ENCODE results near the gene PRXL2B.
"Not testable (repeated sequence)": the region's sequence is repeated elsewhere in the genome, so short reads cannot be mapped to it uniquely, and the experiment has no call there.

PRXL2B gene

DNA sequence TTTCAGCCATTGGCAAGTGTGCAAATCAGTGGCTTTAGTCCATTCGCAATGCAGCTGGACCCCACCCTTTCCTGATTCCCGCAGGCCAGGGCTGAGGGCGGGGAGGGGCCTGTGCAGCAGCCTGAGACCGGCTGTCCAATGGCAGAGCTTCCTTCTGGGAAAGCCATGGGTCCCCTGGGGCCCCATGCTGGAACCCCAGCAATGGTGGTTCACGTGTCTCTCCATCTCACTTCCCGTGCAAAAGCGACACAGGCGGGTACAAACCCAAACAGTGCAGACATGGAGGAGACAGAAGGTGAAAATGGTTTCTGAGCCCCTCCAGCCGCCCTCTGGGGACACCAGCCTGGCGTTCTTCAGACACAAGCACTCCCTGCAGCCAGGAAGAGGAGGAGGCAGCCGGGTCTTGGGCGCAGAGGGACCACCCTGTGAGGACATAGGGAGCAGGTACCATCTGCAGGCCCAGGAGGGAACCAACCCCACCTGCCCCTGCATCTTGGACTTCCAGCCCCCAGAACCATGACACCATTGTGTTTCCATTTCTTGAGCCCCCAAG, 36.2 kb upstream of the PRXL2B start:
- not testable (repeated sequence) for DNase-seq (ENCODE audit: low read depth in 2 of 2)

DNA sequence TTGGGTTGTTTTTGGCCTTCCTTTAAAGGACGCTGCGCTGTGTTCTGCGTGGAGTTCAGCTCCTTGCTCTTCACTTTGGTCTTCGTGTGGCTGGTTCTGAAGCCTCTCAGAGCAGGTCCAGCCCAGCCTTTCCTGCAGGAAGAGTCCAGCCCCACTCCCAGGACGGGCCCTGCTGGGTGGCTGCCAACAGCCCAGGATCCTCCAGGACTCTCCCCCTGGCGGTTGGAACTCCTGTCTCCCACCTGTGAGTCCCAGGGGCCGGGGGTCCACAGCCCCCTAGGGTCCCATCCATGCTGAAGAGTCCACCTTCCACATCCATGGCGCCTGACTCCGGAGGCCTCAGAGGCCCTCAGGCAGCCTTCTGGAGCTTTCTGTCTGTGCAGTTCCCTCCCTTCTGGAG, 35.0 kb upstream of the PRXL2B start:
- DNase-seq (ENCODE audit: low read depth in 2 of 2), result not testable (repeated sequence)

DNA sequence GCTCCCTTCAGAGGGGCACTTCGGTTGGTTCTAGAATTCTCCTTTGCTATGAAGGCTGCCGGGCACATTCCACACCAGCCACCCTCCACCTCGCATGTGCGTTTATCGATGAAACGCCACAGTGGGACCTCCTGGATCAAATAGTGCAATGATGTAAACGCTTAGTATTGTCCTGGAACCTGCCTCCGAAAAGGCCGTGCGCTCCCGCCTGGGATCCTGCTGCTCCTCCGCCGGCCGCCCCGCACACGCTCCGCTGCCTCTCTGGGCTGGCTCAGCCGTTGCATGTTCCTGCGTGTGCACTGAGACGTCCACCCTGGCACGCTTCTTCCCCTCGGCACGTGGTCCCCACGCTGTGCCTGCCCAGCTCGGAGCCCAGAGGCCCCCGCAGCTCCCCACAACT, 34.4 kb upstream of the PRXL2B start:
- DNase-seq (ENCODE audit: low read depth in 2 of 2), result no peak

DNA sequence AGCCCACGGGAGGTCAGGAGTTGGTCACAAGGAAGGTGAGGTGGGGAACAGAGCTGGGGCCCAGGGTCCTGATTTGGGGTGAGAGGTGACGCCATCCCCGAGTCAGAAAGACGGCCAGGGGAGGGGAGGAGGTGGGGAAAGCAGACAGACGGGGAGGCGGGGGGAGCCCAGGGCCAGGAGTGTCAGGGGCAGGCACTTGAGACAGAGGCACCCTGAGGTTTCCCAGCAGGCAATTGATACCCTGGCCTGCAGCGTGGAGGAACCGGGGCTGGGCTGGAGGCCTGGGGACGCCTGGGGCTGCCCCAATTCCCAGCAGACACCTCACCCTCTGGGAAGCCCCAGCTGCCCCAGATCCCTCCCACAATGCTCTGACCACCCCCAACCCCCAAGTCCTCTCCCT, 33.5 kb upstream of the PRXL2B start:
- DNase-seq (ENCODE audit: low read depth in 2 of 2), result not testable (repeated sequence)

DNA sequence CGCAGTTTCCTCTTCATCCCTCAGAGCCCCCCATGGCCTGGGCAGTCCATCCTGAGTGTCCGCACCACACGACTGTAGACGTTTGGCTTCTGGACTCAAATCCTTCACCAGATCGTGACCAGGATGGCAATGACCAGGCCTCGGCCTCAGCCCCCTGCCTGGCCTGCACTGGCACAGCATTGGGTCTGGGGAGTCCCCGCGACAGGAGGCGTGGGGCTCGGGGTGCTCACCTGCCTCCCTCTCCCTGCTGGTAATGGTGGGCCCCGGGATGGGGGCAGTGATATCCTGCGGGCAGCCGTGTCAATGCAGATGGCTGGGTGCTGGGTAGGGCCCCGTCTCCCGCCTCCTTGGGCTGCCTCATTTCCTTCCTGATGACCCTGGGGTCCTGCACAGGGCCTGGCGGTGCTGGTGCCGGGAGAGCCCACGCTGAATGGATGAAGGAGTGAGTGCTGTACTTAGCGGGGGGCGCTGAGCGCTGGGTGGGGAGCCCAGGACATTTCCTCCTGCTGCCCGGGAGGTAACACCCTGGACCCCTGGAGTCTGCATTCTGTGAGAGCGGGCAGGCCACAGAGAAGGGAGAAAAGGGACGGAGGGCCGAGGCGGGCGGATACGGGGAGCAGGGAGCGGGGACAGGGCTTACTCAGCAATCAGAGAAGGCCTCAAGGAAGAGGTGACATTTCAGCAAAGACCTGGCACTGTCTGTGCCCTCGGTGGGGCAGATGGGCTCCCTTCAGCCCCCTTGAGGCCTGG, 32.5 kb upstream of the PRXL2B start:
- DNase-seq (ENCODE audit: low read depth in 2 of 2), result no peak

DNA sequence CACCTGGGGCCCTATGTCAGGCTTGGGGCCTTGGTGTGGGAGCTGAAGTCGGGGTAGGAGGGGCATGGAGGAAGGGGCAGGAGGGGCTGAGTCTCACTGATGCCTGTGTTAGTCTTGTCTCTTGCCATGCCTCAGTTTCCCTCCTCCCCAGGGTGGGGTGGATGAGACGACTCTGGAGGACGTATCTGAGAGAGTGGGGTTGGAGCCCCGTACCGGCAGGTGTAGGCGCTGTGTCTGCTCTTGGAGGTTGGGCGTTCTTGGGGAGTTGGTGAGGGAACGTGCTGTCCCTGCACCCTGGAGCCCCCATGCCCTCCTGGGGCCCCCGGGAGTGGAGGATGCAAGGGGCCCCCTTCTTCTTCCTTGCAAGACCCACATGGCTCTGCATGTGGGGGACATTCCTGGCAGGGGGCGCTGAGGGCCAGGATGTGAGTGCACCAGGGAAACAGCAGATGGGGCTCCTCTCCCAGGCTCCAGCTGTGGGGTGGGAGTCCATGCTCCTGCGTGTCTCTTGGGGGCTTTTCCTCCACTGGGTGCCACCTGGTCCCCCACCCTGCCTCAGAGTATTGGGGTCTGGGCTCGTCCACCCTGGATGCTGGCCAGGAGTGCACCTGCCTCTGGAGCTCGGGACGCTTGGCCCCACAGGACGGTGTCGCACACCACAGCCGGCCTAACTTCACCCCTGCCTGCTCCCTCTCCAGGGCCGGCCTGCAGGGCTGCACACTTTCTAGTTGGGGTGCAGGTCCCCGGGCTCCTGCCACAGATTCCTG, 31.8 kb upstream of the PRXL2B start:
- no peak for DNase-seq (ENCODE audit: low read depth in 2 of 2)

DNA sequence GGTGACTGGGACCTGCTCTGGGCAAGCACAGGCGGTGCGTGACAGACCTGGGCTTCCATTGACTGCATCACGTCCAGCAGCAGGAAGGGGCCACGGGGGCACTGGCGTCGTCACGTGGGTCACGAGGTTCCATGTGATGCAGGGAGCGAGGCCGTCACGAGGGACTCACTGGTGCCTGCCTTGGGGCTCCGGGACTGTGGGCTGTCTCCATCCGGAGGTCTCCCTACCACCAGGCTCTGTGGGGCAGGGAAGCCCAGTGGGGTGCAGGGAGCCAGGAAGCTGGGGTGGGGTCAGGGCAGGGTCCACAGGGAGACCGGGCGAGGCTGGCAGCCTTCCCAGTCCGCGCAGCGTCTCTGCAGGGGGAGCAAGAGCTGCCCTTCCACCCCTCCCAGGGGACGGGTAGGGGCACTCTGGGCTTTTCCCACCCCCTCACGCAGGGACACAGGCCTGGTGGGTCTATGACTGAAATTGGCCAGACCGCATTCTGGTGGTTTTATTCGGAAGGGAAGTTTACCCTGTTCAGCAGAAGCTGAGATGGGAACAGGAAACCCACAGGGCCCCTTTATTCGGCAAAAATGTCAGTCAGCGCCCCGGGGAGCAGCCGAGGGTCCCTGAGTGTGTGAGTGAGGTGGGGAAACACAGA, 30.8 kb upstream of the PRXL2B start:
- no peak for DNase-seq (ENCODE audit: low read depth in 2 of 2)

DNA sequence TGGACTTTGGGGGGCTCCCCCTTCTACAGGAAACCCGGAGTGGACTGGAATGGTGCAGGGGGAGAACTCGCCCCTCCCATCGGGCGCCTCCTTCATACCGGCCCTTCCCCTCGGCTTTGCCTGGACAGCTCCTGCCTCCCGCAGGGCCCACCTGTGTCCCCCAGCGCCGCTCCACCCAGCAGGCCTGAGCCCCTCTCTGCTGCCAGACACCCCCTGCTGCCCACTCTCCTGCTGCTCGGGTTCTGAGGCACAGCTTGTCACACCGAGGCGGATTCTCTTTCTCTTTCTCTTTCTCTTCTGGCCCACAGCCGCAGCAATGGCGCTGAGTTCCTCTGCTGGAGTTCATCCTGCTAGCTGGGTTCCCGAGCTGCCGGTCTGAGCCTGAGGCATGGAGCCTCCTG, 30.3 kb upstream of the PRXL2B start, which contains the start of gene TNFRSF14:
TSS of gene TNFRSF14 (plus strand) at position 95 of the 401 bp plus-strand sequence. CDS start at position 389, 294 bp downstream.
- DNase-seq (ENCODE audit: low read depth in 2 of 2), result no peak

DNA sequence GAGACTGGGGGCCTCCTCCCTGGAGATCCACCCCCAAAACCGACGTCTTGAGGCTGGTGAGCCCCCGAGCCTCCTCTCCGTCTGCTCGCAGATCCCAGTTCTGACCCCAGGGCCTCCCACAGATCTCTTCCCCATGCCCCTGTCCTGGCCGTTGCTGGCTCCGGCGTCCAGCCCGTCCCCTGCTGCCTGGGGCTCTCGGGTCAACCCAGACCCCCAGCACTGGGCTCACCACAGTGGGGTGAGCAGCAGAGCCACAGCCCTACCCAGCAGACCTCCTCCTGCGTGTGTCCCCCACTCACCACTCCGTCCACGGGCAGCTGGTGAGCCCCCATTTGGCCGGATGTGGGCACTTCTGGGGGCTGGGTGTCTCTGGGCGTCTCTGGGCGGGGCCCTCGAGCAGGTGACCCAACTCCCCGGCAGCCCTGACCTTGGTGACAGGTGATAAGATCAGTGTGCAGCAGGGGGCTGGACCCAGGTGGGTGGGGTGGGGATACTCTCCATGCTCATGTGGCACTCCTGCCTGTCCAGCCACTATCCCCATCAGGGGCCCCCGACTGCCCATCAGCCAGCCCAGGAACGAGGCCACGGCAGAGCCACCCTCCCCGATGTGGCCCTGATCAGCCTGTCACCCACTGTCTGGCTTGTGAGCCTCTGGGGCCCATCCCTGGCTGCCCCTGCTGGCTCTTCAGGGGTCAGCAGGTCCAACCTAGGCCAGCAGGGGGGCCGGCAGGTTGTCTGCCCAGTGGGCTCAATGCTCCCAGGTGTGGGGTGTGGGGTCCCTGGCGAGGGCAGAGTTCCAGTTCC, 29.7 kb upstream of the PRXL2B start:
- DNase-seq (ENCODE audit: low read depth in 2 of 2), result no peak

DNA sequence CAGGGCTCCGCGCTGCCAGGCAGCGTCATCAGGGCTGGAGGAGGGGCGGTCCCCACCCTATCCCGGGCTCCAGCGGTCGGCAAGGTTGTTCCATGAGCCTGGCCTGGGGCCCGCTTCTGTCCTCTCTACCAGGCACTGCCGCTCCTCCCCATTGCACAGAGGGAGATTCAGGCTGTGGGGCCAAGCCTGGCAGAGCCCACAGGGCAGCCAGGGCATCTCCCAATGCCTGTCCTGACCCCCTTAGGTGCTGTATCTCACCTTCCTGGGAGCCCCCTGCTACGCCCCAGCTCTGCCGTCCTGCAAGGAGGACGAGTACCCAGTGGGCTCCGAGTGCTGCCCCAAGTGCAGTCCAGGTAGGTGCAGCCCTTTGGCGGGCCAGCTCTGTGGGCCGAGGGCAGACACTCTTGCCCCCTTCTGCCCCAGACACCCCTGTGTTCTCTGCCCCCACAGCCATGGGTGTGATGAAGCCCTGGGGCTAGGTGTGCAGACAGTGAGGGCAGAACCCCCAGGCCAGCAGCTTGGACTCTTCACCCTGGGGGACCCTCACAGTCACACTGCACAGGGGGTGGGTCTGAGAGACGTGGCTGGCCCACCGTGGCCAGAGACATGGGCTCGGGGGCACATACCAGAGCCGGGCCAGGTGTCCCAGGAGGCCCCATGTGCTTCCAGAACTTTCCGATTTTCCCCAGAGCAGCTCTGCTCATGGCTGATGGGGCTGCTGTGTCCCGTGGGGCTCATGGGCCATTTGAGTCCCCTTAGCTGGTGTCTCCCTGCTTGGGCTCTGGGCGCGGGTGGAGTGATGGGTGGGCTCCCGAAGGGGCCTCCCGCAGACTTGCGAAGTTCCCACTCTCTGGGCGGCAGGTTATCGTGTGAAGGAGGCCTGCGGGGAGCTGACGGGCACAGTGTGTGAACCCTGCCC, 28.8 kb upstream of the PRXL2B start:
- DNase-seq (ENCODE audit: low read depth in 2 of 2), result no peak

DNA sequence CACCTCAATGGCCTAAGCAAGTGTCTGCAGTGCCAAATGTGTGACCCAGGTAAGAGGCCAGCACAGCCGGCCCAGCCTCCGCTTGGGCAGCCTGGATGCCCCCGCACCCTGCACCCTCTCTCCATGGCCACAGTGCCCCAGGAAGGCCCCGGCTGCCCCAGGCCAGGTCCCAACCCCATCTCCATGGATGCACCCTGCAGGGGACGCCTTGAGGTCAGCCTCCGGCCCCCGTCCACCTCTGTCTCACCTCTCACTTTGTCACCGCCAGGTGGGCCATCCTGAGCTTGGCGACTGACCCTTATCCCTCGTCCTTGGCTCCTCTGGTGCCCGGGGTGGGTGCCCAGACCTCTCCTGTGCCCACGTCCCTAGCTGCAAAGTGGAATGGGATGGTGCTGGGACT, 28.2 kb upstream of the PRXL2B start:
- no peak for DNase-seq (ENCODE audit: low read depth in 2 of 2)

DNA sequence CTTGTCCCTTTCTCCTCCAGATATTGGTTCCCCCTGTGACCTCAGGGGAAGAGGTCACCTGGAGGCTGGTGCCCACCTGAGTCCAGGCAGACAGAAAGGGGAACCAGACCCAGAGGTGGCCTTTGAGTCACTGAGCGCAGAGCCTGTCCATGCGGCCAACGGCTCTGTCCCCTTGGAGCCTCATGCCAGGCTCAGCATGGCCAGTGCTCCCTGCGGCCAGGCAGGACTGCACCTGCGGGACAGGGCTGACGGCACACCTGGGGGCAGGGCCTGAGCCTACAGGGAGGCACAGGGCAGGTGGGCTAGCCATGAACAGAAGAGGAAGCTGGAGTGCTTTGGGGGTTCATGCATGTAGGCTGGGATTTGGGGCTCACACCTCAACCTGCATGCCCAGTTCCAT, 27.7 kb upstream of the PRXL2B start:
- no peak for DNase-seq (ENCODE audit: low read depth in 2 of 2)

DNA sequence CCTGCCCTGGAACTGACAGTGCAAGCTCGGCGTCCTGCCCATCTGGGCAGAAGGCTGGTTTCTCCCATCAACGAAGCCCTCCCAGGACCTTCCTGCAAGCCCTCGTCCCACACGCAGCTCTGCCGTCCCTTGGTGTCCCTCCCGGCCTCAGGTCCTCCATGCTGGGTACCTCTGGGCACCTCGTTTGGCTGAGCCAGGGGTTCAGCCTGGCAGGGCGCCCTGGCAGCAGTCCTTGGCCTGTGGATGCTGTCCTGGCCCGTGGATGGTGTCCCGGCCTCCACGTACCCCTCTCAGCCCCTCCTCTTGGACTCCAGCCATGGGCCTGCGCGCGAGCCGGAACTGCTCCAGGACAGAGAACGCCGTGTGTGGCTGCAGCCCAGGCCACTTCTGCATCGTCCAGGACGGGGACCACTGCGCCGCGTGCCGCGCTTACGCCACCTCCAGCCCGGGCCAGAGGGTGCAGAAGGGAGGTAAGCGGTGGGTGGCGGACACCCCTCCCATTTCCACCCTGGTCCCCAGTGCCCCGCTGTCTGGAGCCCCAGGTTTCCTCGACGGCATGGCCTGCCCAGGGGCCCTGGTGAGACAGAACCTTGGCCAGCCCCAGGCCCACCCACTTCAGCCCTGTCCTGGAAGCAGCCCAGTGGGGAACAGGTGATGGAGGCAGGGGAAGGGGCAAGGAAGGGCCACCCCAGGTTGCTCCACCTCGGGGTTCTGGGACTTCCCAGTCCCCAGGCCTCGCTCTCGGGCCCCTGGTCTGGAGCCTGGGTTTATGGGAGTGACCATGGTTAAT, 26.9 kb upstream of the PRXL2B start:
- DNase-seq (ENCODE audit: low read depth in 2 of 2), result no peak

DNA sequence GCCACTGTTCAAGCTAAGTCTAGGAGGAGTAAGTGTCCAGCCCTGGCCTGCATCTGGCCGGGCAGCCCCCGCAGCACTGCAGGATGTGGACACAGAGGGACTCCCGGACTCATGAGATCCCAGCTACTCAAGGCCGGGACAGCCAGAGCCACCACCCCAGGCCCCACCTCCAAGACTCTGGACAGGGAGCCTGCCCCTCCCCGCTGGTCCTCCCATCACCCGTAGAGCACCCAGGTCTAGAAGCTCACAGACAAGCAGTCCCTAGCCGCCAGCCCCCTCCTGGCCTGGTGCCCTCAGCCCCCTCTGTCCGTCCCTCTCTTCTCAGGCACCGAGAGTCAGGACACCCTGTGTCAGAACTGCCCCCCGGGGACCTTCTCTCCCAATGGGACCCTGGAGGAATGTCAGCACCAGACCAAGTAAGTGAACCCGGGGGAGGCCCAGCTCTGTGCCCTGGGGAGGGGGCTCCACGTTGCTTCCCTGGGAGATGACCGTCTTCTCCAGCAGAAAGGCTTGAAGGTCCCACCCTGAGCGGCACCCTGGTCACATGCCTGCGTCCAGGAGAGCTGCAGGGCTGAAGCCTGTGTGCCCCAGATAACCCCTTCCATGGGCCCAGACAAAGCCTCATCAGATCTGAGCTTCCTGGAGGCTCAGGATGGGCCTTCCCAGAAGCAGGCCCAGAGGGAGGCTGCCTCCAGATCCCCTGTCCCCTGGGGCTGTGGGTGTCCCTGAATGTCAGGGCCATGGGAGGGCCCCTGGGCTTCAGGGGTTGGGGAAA, 26.1 kb upstream of the PRXL2B start:
- no peak for DNase-seq (ENCODE audit: low read depth in 2 of 2)

DNA sequence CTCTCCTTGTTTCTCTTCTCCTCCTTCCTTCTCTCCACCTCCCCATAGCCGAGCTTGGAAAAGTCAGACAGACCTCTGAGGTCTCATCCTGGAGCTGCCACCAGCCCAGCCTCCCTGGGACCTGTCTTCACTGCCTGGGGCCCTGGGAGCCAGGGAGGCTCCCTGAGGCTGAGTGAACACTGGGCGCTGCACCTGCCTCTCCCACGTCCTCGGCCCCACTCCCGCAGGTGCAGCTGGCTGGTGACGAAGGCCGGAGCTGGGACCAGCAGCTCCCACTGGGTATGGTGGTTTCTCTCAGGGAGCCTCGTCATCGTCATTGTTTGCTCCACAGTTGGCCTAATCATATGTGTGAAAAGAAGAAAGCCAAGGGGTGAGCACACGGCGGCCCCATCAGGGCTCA, 25.1 kb upstream of the PRXL2B start:
- no peak for DNase-seq (ENCODE audit: low read depth in 2 of 2)

DNA sequence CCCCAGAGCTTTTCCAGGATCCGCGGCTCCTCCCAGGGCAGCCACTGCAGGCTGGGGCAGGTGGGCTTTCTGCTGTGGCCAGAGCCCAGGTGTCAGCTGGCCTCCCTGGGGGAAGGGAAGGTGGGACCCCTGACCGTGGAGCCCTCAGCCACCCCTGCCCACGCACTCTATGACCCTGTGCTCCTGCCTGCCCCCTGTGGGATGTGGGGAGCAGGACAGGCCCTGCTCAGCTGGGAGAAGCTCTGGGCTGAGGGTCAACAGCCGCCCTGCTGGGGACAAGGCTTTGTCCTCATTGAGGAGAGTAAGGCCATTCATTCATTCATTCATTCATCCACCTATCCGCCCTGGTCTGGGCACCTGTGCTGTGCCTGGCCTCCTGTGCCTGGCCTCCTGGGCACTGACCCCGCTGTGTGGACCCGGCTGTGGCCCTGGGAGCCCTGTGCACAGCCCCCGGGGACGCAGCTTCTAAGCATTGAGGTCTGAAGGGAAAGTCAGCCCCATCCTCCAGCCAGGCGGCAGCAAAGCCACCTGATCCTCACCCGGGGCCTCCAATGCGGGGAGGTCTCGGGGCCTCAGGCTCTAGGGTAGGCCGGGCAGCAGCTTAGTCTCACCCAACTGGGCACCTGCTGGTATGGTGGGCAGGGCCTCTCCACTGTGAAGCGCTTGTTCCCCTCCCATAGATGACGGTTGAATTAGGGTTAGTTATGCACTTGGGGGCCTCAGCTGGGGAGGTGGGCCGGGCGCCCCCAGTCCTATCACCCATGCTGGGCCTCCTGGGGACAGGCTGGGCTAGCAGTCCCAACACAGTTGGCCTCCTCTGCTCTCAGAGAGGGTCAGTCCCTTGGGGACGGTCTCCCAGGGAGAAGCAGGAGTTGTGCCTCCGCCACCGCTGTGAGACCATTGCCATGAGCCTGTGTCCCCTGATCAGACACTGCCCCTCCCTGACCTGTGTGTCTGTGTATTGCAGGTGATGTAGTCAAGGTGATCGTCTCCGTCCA, 24.4 kb upstream of the PRXL2B start:
- no peak for DNase-seq (ENCODE audit: low read depth in 2 of 2)

DNA sequence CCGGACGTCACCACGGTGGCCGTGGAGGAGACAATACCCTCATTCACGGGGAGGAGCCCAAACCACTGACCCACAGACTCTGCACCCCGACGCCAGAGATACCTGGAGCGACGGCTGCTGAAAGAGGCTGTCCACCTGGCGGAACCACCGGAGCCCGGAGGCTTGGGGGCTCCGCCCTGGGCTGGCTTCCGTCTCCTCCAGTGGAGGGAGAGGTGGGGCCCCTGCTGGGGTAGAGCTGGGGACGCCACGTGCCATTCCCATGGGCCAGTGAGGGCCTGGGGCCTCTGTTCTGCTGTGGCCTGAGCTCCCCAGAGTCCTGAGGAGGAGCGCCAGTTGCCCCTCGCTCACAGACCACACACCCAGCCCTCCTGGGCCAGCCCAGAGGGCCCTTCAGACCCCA, 23.4 kb upstream of the PRXL2B start:
- no peak for DNase-seq (ENCODE audit: low read depth in 2 of 2)

Measured in fibroblast of skin of left biceps (primary cell).